HL-60/S4 treated with phorbol 12-myristate 13-acetate at 8.2 ng/mL for 4 days and 3 days (cell line): ENCODE results near the gene PRSS16.
"Not testable (repeated sequence)": the region's sequence is repeated elsewhere in the genome, so short reads cannot be mapped to it uniquely, and the experiment has no call there.

Experiments used
- in situ Hi-C: fragments of 300-500 bp; cut with MboI; formaldehyde crosslinking; loops from 2 replicates; pipeline ENCODE4 v1.15.0; 2022; ENCODE audit warnings: low sequenced_read_pairs

PRSS16 gene

GRCh38 chr6:27241443-27241842 is 6.1 kb upstream of the PRSS16 start:
- in situ Hi-C loops = no loop called here

- in situ Hi-C loops = no loop called here
Measured at GRCh38 chr6:27242589-27243265, 4.8 kb upstream of the PRSS16 start.

- in situ Hi-C loops = no loop called here
Measured at GRCh38 chr6:27248783-27249182, 1.3 kb downstream of the PRSS16 start.

GRCh38 chr6:27250277-27251111 is 3.0 kb downstream of the PRSS16 start:
- in situ Hi-C loops = no loop called here

- in situ Hi-C loops = no loop called here
Measured at GRCh38 chr6:27251112-27251605, 3.7 kb downstream of the PRSS16 start.

GRCh38 chr6:27251606-27252251 is 4.2 kb downstream of the PRSS16 start:
- in situ Hi-C loops = no loop called here

GRCh38 chr6:27254566-27254965 is 7.1 kb downstream of the PRSS16 start:
- in situ Hi-C loops = no loop called here

GRCh38 chr6:27255866-27256265 is 8.4 kb downstream of the PRSS16 start:
- in situ Hi-C loops = no loop called here

GRCh38 chr6:27260369-27260768 is 12.9 kb downstream of the PRSS16 start:
- in situ Hi-C loops = no loop called here

GRCh38 chr6:27260836-27261375 is 13.4 kb downstream of the PRSS16 start:
- in situ Hi-C loops = no loop called here

GRCh38 chr6:27263886-27264285 is 16.4 kb downstream of the PRSS16 start:
- in situ Hi-C loops = no loop called here

GRCh38 chr6:27267003-27267402 is 19.5 kb downstream of the PRSS16 start:
- in situ Hi-C loops = not testable (repeated sequence)

GRCh38 chr6:27267857-27268434 is 20.4 kb downstream of the PRSS16 start:
- in situ Hi-C loops = no loop called here

GRCh38 chr6:27268803-27269202 is 21.3 kb downstream of the PRSS16 start:
- in situ Hi-C loops = no loop called here

GRCh38 chr6:27273783-27274182 is 26.3 kb downstream of the PRSS16 start:
- in situ Hi-C loops = no loop called here

- in situ Hi-C loops = no loop called here
Measured at GRCh38 chr6:27275025-27275956, 27.8 kb downstream of the PRSS16 start.

GRCh38 chr6:27279513-27280063 is 32.1 kb downstream of the PRSS16 start:
- in situ Hi-C loops = no loop called here

GRCh38 chr6:27280064-27280539 is 32.6 kb downstream of the PRSS16 start:
- in situ Hi-C loops = no loop called here

- in situ Hi-C loops = no loop called here
Measured at GRCh38 chr6:27280540-27281000, 33.1 kb downstream of the PRSS16 start.
